ENCODE measurements around the gene MYO18A.
A peak's percentile ranks its signal among the peaks of the same experiment; 100 is the strongest.

MYO18A gene

GRCh38 chr17:29077320-29077719, 102.9 kb downstream of the MYO18A start:
- Histone ChIP-seq H3K4me3 (ENCODE audit: low read depth in 1 of 5, low read length in 5 of 5) (no peak overlapping the region), H3K9ac (ENCODE audit: low read length in 5 of 5) (no peak overlapping the region)

GRCh38 chr17:29076722-29077121, 103.5 kb downstream of the MYO18A start:
- H3K27ac ChIP-seq (ENCODE audit: low read depth, low read length): no peak overlapping the region
- no peaks in the 10 kb centered on the region for H3K4me1 ChIP-seq (ENCODE audit: control insufficient read depth in 5 of 5, insufficient read depth in 5 of 5, low read length in 5 of 5)
- no peaks in the 10 kb centered on the region for H3K9me3 ChIP-seq (ENCODE audit: control insufficient read depth in 5 of 5, low read length in 5 of 5)
- H3K36me3 ChIP-seq (ENCODE audit: control insufficient read depth in 5 of 5, insufficient read depth in 5 of 5, low read length in 5 of 5): peaks cover 0 to 58% (median 33%) of the 10 kb centered on the region in 5 donors
- no peak overlapping the region for H3K9ac ChIP-seq (ENCODE audit: low read length in 5 of 5)
- no peak overlapping the region for H3K4me3 ChIP-seq (ENCODE audit: low read depth in 1 of 5, low read length in 5 of 5)
- H3K27me3 ChIP-seq (ENCODE audit: control insufficient read depth in 5 of 5, insufficient read depth in 4 of 5, low read length in 5 of 5): peaks cover 0 to 6% (median 3%) of the 10 kb centered on the region in 5 donors

More at GRCh38 chr17:29077320-29077719, 102.9 kb downstream of the MYO18A start:
- Histone ChIP-seq H3K4me1 (ENCODE audit: control insufficient read depth in 5 of 5, insufficient read depth in 5 of 5, low read length in 5 of 5) (no peaks in the 10 kb centered on the region), H3K36me3 (ENCODE audit: control insufficient read depth in 5 of 5, insufficient read depth in 5 of 5, low read length in 5 of 5) (peaks cover 0 to 64% (median 39%) of the 10 kb centered on the region in 5 donors), H3K9me3 (ENCODE audit: control insufficient read depth in 5 of 5, low read length in 5 of 5) (no peaks in the 10 kb centered on the region), H3K27me3 (ENCODE audit: control insufficient read depth in 5 of 5, insufficient read depth in 4 of 5, low read length in 5 of 5) (peaks cover 0 to 6% (median 3%) of the 10 kb centered on the region in 5 donors), H3K27ac (ENCODE audit: low read depth, low read length) (no peak overlapping the region)

GRCh38 chr17:29076087-29076486, 104.1 kb downstream of the MYO18A start:
- Histone ChIP-seq H3K4me3 (ENCODE audit: low read depth in 1 of 5, low read length in 5 of 5) (no peak overlapping the region), H3K27me3 (ENCODE audit: control insufficient read depth in 5 of 5, insufficient read depth in 4 of 5, low read length in 5 of 5) (peaks cover 0 to 9% (median 8%) of the 10 kb centered on the region in 5 donors), H3K9me3 (ENCODE audit: control insufficient read depth in 5 of 5, low read length in 5 of 5) (no peaks in the 10 kb centered on the region), H3K4me1 (ENCODE audit: control insufficient read depth in 5 of 5, insufficient read depth in 5 of 5, low read length in 5 of 5) (no peaks in the 10 kb centered on the region), H3K36me3 (ENCODE audit: control insufficient read depth in 5 of 5, insufficient read depth in 5 of 5, low read length in 5 of 5) (peaks cover 0 to 51% (median 31%) of the 10 kb centered on the region in 5 donors), H3K27ac (ENCODE audit: low read depth, low read length) (no peak overlapping the region), H3K9ac (ENCODE audit: low read length in 5 of 5) (no peak overlapping the region)

GRCh38 chr17:29074488-29074887, 105.7 kb downstream of the MYO18A start:
- Histone ChIP-seq H3K36me3 (ENCODE audit: control insufficient read depth in 5 of 5, insufficient read depth in 5 of 5, low read length in 5 of 5) (peaks cover 0 to 35% (median 19%) of the 10 kb centered on the region in 5 donors), H3K4me1 (ENCODE audit: control insufficient read depth in 5 of 5, insufficient read depth in 5 of 5, low read length in 5 of 5) (no peaks in the 10 kb centered on the region), H3K4me3 (ENCODE audit: low read depth in 1 of 5, low read length in 5 of 5) (no peak overlapping the region), H3K27ac (ENCODE audit: low read depth, low read length) (no peak overlapping the region), H3K9me3 (ENCODE audit: control insufficient read depth in 5 of 5, low read length in 5 of 5) (no peaks in the 10 kb centered on the region), H3K9ac (ENCODE audit: low read length in 5 of 5) (no peak overlapping the region), H3K27me3 (ENCODE audit: control insufficient read depth in 5 of 5, insufficient read depth in 4 of 5, low read length in 5 of 5) (peaks cover 0 to 20% (median 13%) of the 10 kb centered on the region in 5 donors)

GRCh38 chr17:29073520-29073919, 106.7 kb downstream of the MYO18A start:
- Histone ChIP-seq H3K27ac (ENCODE audit: low read depth, low read length) (no peak overlapping the region), H3K36me3 (ENCODE audit: control insufficient read depth in 5 of 5, insufficient read depth in 5 of 5, low read length in 5 of 5) (peaks cover 0 to 26% (median 11%) of the 10 kb centered on the region in 5 donors), H3K27me3 (ENCODE audit: control insufficient read depth in 5 of 5, insufficient read depth in 4 of 5, low read length in 5 of 5) (peaks cover 0 to 26% (median 13%) of the 10 kb centered on the region in 5 donors), H3K4me3 (ENCODE audit: low read depth in 1 of 5, low read length in 5 of 5) (no peak overlapping the region), H3K9ac (ENCODE audit: low read length in 5 of 5) (no peak overlapping the region), H3K4me1 (ENCODE audit: control insufficient read depth in 5 of 5, insufficient read depth in 5 of 5, low read length in 5 of 5) (no peaks in the 10 kb centered on the region), H3K9me3 (ENCODE audit: control insufficient read depth in 5 of 5, low read length in 5 of 5) (no peaks in the 10 kb centered on the region)

- Histone ChIP-seq H3K4me3 (ENCODE audit: low read depth in 1 of 5, low read length in 5 of 5) (no peak overlapping the region), H3K9me3 (ENCODE audit: control insufficient read depth in 5 of 5, low read length in 5 of 5) (no peaks in the 10 kb centered on the region), H3K9ac (ENCODE audit: low read length in 5 of 5) (no peak overlapping the region), H3K4me1 (ENCODE audit: control insufficient read depth in 5 of 5, insufficient read depth in 5 of 5, low read length in 5 of 5) (no peaks in the 10 kb centered on the region), H3K27ac (ENCODE audit: low read depth, low read length) (no peak overlapping the region), H3K36me3 (ENCODE audit: control insufficient read depth in 5 of 5, insufficient read depth in 5 of 5, low read length in 5 of 5) (peaks cover 0 to 21% (median 11%) of the 10 kb centered on the region in 5 donors), H3K27me3 (ENCODE audit: control insufficient read depth in 5 of 5, insufficient read depth in 4 of 5, low read length in 5 of 5) (peaks cover 0 to 26% (median 13%) of the 10 kb centered on the region in 5 donors)
These were observed 107.2 kb downstream of the MYO18A start for GRCh38 chr17:29073045-29073444.

- no peaks in the 10 kb centered on the region for H3K9me3 ChIP-seq (ENCODE audit: control insufficient read depth in 5 of 5, low read length in 5 of 5)
- peaks cover 0 to 26% (median 13%) of the 10 kb centered on the region in 5 donors for H3K27me3 ChIP-seq (ENCODE audit: control insufficient read depth in 5 of 5, insufficient read depth in 4 of 5, low read length in 5 of 5)
- no peak overlapping the region for H3K4me3 ChIP-seq (ENCODE audit: low read depth in 1 of 5, low read length in 5 of 5)
- H3K9ac ChIP-seq (ENCODE audit: low read length in 5 of 5): no peak overlapping the region
- H3K4me1 ChIP-seq (ENCODE audit: control insufficient read depth in 5 of 5, insufficient read depth in 5 of 5, low read length in 5 of 5): no peaks in the 10 kb centered on the region
- H3K36me3 ChIP-seq (ENCODE audit: control insufficient read depth in 5 of 5, insufficient read depth in 5 of 5, low read length in 5 of 5): peaks cover 0 to 8% (median 3%) of the 10 kb centered on the region in 5 donors
- H3K27ac ChIP-seq (ENCODE audit: low read depth, low read length): no peak overlapping the region
These were observed 108.9 kb downstream of the MYO18A start for GRCh38 chr17:29071303-29071702.

- peaks cover 0 to 8% (median 2%) of the 10 kb centered on the region in 5 donors for H3K36me3 ChIP-seq (ENCODE audit: control insufficient read depth in 5 of 5, insufficient read depth in 5 of 5, low read length in 5 of 5)
- peaks cover 0 to 28% (median 13%) of the 10 kb centered on the region in 5 donors for H3K27me3 ChIP-seq (ENCODE audit: control insufficient read depth in 5 of 5, insufficient read depth in 4 of 5, low read length in 5 of 5)
- H3K4me3 ChIP-seq (ENCODE audit: low read depth in 1 of 5, low read length in 5 of 5): no peak overlapping the region
- no peak overlapping the region for H3K9ac ChIP-seq (ENCODE audit: low read length in 5 of 5)
- no peaks in the 10 kb centered on the region for H3K4me1 ChIP-seq (ENCODE audit: control insufficient read depth in 5 of 5, insufficient read depth in 5 of 5, low read length in 5 of 5)
- H3K27ac ChIP-seq (ENCODE audit: low read depth, low read length): no peak overlapping the region
- H3K9me3 ChIP-seq (ENCODE audit: control insufficient read depth in 5 of 5, low read length in 5 of 5): no peaks in the 10 kb centered on the region
These were observed 109.4 kb downstream of the MYO18A start for GRCh38 chr17:29070781-29071180.

GRCh38 chr17:29070308-29070707, 109.9 kb downstream of the MYO18A start:
- Histone ChIP-seq H3K4me3 (ENCODE audit: low read depth in 1 of 5, low read length in 5 of 5) (no peak overlapping the region), H3K27me3 (ENCODE audit: control insufficient read depth in 5 of 5, insufficient read depth in 4 of 5, low read length in 5 of 5) (peaks cover 2 to 31% (median 13%) of the 10 kb centered on the region in 5 donors), H3K9ac (ENCODE audit: low read length in 5 of 5) (no peak overlapping the region), H3K9me3 (ENCODE audit: control insufficient read depth in 5 of 5, low read length in 5 of 5) (no peaks in the 10 kb centered on the region), H3K36me3 (ENCODE audit: control insufficient read depth in 5 of 5, insufficient read depth in 5 of 5, low read length in 5 of 5) (peaks cover 0 to 8% (median 2%) of the 10 kb centered on the region in 5 donors), H3K27ac (ENCODE audit: low read depth, low read length) (no peak overlapping the region), H3K4me1 (ENCODE audit: control insufficient read depth in 5 of 5, insufficient read depth in 5 of 5, low read length in 5 of 5) (no peaks in the 10 kb centered on the region)

- Histone ChIP-seq H3K27me3 (ENCODE audit: control insufficient read depth in 5 of 5, insufficient read depth in 4 of 5, low read length in 5 of 5) (peaks cover 5 to 33% (median 13%) of the 10 kb centered on the region in 5 donors), H3K36me3 (ENCODE audit: control insufficient read depth in 5 of 5, insufficient read depth in 5 of 5, low read length in 5 of 5) (peaks cover 0 to 5% (median 2%) of the 10 kb centered on the region in 5 donors), H3K4me1 (ENCODE audit: control insufficient read depth in 5 of 5, insufficient read depth in 5 of 5, low read length in 5 of 5) (no peaks in the 10 kb centered on the region), H3K9ac (ENCODE audit: low read length in 5 of 5) (no peak overlapping the region), H3K4me3 (ENCODE audit: low read depth in 1 of 5, low read length in 5 of 5) (peak overlapping the region in 1 of 5 donors; percentile 30), H3K9me3 (ENCODE audit: control insufficient read depth in 5 of 5, low read length in 5 of 5) (no peaks in the 10 kb centered on the region), H3K27ac (ENCODE audit: low read depth, low read length) (no peak overlapping the region)
These were observed 110.6 kb downstream of the MYO18A start for GRCh38 chr17:29069526-29070041.

All from subcutaneous abdominal adipose tissue (tissue), 5 donors.